HepG2 (cell line): ENCODE data around the gene THRAP3. TPM values are rescaled to one million over a fixed set of nuclear protein-coding genes. Genes with fewer than 3 reads are reported as not detected.
A peak's percentile ranks its signal among the peaks of the same experiment; 100 is the strongest.

ENCODE experiments used
- CREB1 ChIP-seq, 2 experiments: fragments of 450-650 bp in 1 of 2; IDR thresholded peaks; 2 replicates each; pipeline ENCODE4 v1.6.1; 2016 to 2017; ENCODE audit warnings: control low read depth in 1 of 2, mild to moderate bottlenecking in 1 of 2, missing compliant biosample characterization in 1 of 2, missing genetic modification characterization in 1 of 2
- DDIT3 ChIP-seq: sonication (generic); formaldehyde crosslinking; IDR thresholded peaks from 2 replicates; pipeline ENCODE4 v1.4.0; 2020; ENCODE audit warnings: mild to moderate bottlenecking, missing genetic modification reagents
- EP300 ChIP-seq, 3 experiments: sonication (generic) in 1 of 3; formaldehyde crosslinking in 1 of 3; IDR thresholded peaks; 2 replicates each; pipeline versions ENCODE4 v1.5.1 to v1.6.1; 2011 to 2020; ENCODE audit warnings: low read depth in 2 of 3, low read length in 2 of 3, borderline replicate concordance in 1 of 3, improper control_type of control experiment in 1 of 3, mild to moderate bottlenecking in 1 of 3, missing genetic modification reagents in 1 of 3, moderate library complexity in 1 of 3
- FIP1L1 ChIP-seq: fragments of 200-400 bp; formaldehyde crosslinking; IDR thresholded peaks from 2 replicates; pipeline ENCODE4 v1.6.1; 2018; ENCODE audit warnings: low read depth, mild to moderate bottlenecking, low read length, moderate library complexity, borderline replicate concordance; ENCODE audit not compliant: insufficient read depth
- FOXA3 ChIP-seq: IDR thresholded peaks from 2 replicates; pipeline ENCODE4 v1.6.1; 2016; ENCODE audit warnings: missing genetic modification reagents, missing compliant biosample characterization
- HMG20B ChIP-seq: conservative IDR thresholded peaks from 2 replicates; pipeline ENCODE4 v1.6.1; 2016; ENCODE audit warnings: missing genetic modification reagents, missing compliant biosample characterization
- HMGXB4 ChIP-seq, 2 experiments: sonication (generic) in 1 of 2; formaldehyde crosslinking in 1 of 2; IDR thresholded peaks; 2 replicates each; pipeline versions ENCODE4 v1.4.0 to v1.6.1; 2018 to 2020; ENCODE audit warnings: missing genetic modification reagents in 2 of 2, borderline replicate concordance in 1 of 2, low read depth in 1 of 2, mild to moderate bottlenecking in 1 of 2, missing biosample characterization in 1 of 2
- HOXA5 ChIP-seq: sonication (generic); formaldehyde crosslinking; IDR thresholded peaks from 2 replicates; pipeline ENCODE4 v1.4.0; 2020; ENCODE audit warnings: missing genetic modification reagents
- IRF1 ChIP-seq: sonication (generic); formaldehyde crosslinking; IDR thresholded peaks from 2 replicates; pipeline ENCODE4 v1.4.0; 2020; ENCODE audit warnings: low read depth, mild to moderate bottlenecking, missing genetic modification reagents
- ISL2 ChIP-seq: sonication (generic); formaldehyde crosslinking; IDR thresholded peaks from 2 replicates; pipeline ENCODE4 v1.5.0; 2020; ENCODE audit warnings: missing genetic modification reagents
- ISX ChIP-seq: sonication (generic); formaldehyde crosslinking; conservative IDR thresholded peaks from 2 replicates; pipeline ENCODE4 v1.5.0; 2020; ENCODE audit warnings: missing genetic modification reagents
- MED13 ChIP-seq: sonication (generic); formaldehyde crosslinking; IDR thresholded peaks from 2 replicates; pipeline ENCODE4 v1.5.0; 2020; ENCODE audit warnings: missing genetic modification reagents
- NCOR1 ChIP-seq: fragments of 200-600 bp; sonication (generic); IDR thresholded peaks from 2 replicates; pipeline ENCODE4 v1.7.0; 2017; ENCODE audit warnings: antibody characterized with exemption, low read length, borderline replicate concordance
- SMARCE1 ChIP-seq: fragments of 450-650 bp; IDR thresholded peaks from 2 replicates; pipeline ENCODE4 v1.6.1; 2017; ENCODE audit warnings: borderline replicate concordance
- SOX6 ChIP-seq, 2 experiments: fragments of 450-650 bp in 1 of 2; sonication (generic) in 1 of 2; formaldehyde crosslinking in 1 of 2; IDR thresholded peaks; 2 replicates each; pipeline versions ENCODE4 v1.4.0 to v1.6.1; 2017 to 2020; ENCODE audit warnings: antibody characterized with exemption in 1 of 2, mild to moderate bottlenecking in 1 of 2, missing genetic modification reagents in 1 of 2
- ZBTB44 ChIP-seq: sonication (generic); formaldehyde crosslinking; IDR thresholded peaks from 2 replicates; pipeline ENCODE4 v1.4.0; 2020; ENCODE audit warnings: missing genetic modification reagents
- ZNF431 ChIP-seq: sonication (generic); formaldehyde crosslinking; IDR thresholded peaks from 2 replicates; pipeline ENCODE4 v1.9.0; 2022; ENCODE audit warnings: missing genetic modification reagents, low read depth, mild to moderate bottlenecking, borderline replicate concordance
- ZNF639 ChIP-seq: conservative IDR thresholded peaks from 2 replicates; pipeline ENCODE4 v1.6.1; 2018; ENCODE audit warnings: missing genetic modification reagents
- ZNF710 ChIP-seq: sonication (generic); formaldehyde crosslinking; IDR thresholded peaks from 2 replicates; pipeline ENCODE4 v1.5.0; 2020; ENCODE audit warnings: mild to moderate bottlenecking, missing genetic modification reagents, borderline replicate concordance
- polyA plus RNA-seq, 8 experiments: library from polyadenylated mRNA; depleted of rRNA in 3 of 8; stranded (reverse) in 7 of 8; unstranded in 1 of 8; fragments of >200 nt; fragmentation: Illumina TruSeq in 4 of 8; extraction: Trizol in 4 of 8; gene quantifications; 2 replicates each; pipeline versions ENCODE4 v1.2.1 to v1.2.3, GENCODE V29; 2011 to 2016; ENCODE audit warnings: low read depth in 4 of 8, missing spikeins in 1 of 8, mixed read lengths in 1 of 8; ENCODE audit not compliant: insufficient read depth in 1 of 8
- total RNA-seq, 5 experiments: library from RNA; depleted of rRNA; stranded (reverse); fragments of >200 nt; fragmentation: Illumina TruSeq; extraction: Trizol; gene quantifications; 2 replicates each; pipeline ENCODE4 v1.2.3, GENCODE V29; 2016; ENCODE audit warnings: low read depth in 1 of 5

THRAP3 gene
- total and polyA plus RNA-seq, 2 of the 13 experiments (the other 11 are each of a cell fraction or from before 2014, with no cell fraction given): 45.0 to 92.6 TPM

GRCh38 chr1:36239941-36240637 lies 15.8 kb downstream of the THRAP3 start (continued):
- TF ChIP-seq HMGXB4 (CRISPR knock-in tag; IDR thresholded peaks at IDR 0.05; ENCODE audit: borderline replicate concordance in 1 of 2, low read depth in 1 of 2): 0 out of 4 replicates have a peak, but pooled peaks of 1 of the 2 experiments have one; percentile 19
- peak; percentile 80 for TF ChIP-seq ISL2 (CRISPR knock-in tag)
- peak; percentile 97 for TF ChIP-seq NCOR1
- 0 out of 2 replicates have a peak, but pooled peaks have one; percentile 35 for TF ChIP-seq HOXA5
- peak in 1 of 2 experiments; percentile 72; a peak in 2 of 4 replicates for TF ChIP-seq EP300 (IDR thresholded peaks at IDR 0.05; ENCODE audit: low read depth in 2 of 2, low read length in 2 of 2)
- TF ChIP-seq EP300 (CRISPR knock-in tag; IDR thresholded peaks at IDR 0.05; ENCODE audit: borderline replicate concordance): peak; percentile 71; the same call in 1 of the 2 replicates
- no peak for TF ChIP-seq ISX (CRISPR knock-in tag)
- TF ChIP-seq FOXA3: peak; percentile 21
- TF ChIP-seq ZNF710 (CRISPR knock-in tag): peak; percentile 67; the same call in 1 of the 2 replicates
- TF ChIP-seq SOX6 (IDR thresholded peaks at IDR 0.05): no peak
- peak; percentile 96 for TF ChIP-seq SOX6 (CRISPR knock-in tag; IDR thresholded peaks at IDR 0.05)
- TF ChIP-seq DDIT3 (CRISPR knock-in tag): no peak
- TF ChIP-seq SMARCE1: no peak
- TF ChIP-seq ZNF431 (CRISPR knock-in tag): peak; percentile 78; the same call in 1 of the 2 replicates
- no peak for TF ChIP-seq MED13 (CRISPR knock-in tag)
- TF ChIP-seq ZNF639 (CRISPR knock-in tag): no peak
- TF ChIP-seq CREB1 (IDR thresholded peaks at IDR 0.05): no peak
- TF ChIP-seq CREB1 (CRISPR knock-in tag; IDR thresholded peaks at IDR 0.05): peak; percentile 78
- TF ChIP-seq FIP1L1: no peak
- no peak for TF ChIP-seq IRF1 (CRISPR knock-in tag)
- TF ChIP-seq ZBTB44 (CRISPR knock-in tag): no peak
- peak; percentile 63; the same call in 1 of the 2 replicates for TF ChIP-seq HMG20B (CRISPR knock-in tag)
